Stimulated activated naive B cell treated with anti-CD40 and anti-IgM and Interleukin-4, amounts not matched to agents 10 μg/mL and 1 μg/mL and 100 μg/mL, for 72 hours (primary cell): ENCODE data around the gene PKD2L1.

Experiments
- ATAC-seq, 2 donors: fragments of 150-1000 bp; cut with Tn5 transposase; replicated peaks; 2 replicates each; pipeline ENCODE4 v1.10.0; 2021; ENCODE audit warnings: moderate library complexity in 1 of 2
- DNase-seq: peaks from one replicate; pipeline ENCODE4 v3.0.0; 2021
- H3K27ac Mint-ChIP-seq: one replicate; pipeline ENCODE4 v1.8.0; 2022; ENCODE audit warnings: mild to moderate bottlenecking, mixed read lengths
- H3K27me3 Mint-ChIP-seq, 2 donors: one replicate each; pipeline ENCODE4 v1.8.0; 2022; ENCODE audit warnings: mixed read lengths in 2 of 2
- H3K36me3 Mint-ChIP-seq, 2 donors: one replicate each; pipeline ENCODE4 v1.8.0; 2022; ENCODE audit warnings: mixed read lengths in 2 of 2, mild to moderate bottlenecking in 1 of 2
- H3K4me1 Mint-ChIP-seq, 2 donors: one replicate each; pipeline ENCODE4 v1.8.0; 2022; ENCODE audit warnings: mixed read lengths in 2 of 2, mild to moderate bottlenecking in 1 of 2
- H3K4me3 Mint-ChIP-seq, 2 donors: one replicate each; pipeline ENCODE4 v1.8.0; 2022; ENCODE audit warnings: mild to moderate bottlenecking in 2 of 2, mixed read lengths in 2 of 2, moderate library complexity in 1 of 2
- H3K9me3 Mint-ChIP-seq, 2 donors: one replicate each; pipeline ENCODE4 v1.8.0; 2022; ENCODE audit warnings: mixed read lengths in 2 of 2, mild to moderate bottlenecking in 1 of 2

PKD2L1 gene

GRCh38 chr10:100362570-100363496, 32.8 kb upstream of the PKD2L1 start:
- peak overlapping the region; percentile 11 for H3K27ac Mint-ChIP-seq
- H3K36me3 Mint-ChIP-seq = peaks cover 54 to 66% of the 10 kb centered on the region in 2 donors
- H3K9me3 Mint-ChIP-seq = peaks cover 0 to 2% of the 10 kb centered on the region in 2 donors
- no peak for DNase-seq
- no peak overlapping the region for H3K4me3 Mint-ChIP-seq
- ATAC-seq = peak in 1 of 2 donors; percentile 21
- peaks cover 17 to 27% of the 10 kb centered on the region in 2 donors for H3K4me1 Mint-ChIP-seq
- H3K27me3 Mint-ChIP-seq = no peaks in the 10 kb centered on the region

- H3K27ac Mint-ChIP-seq = no peak overlapping the region
- peaks cover 20 to 21% of the 10 kb centered on the region in 2 donors for H3K4me1 Mint-ChIP-seq
- H3K9me3 Mint-ChIP-seq = no peaks in the 10 kb centered on the region
- H3K27me3 Mint-ChIP-seq = no peaks in the 10 kb centered on the region
- H3K4me3 Mint-ChIP-seq = no peak overlapping the region
- H3K36me3 Mint-ChIP-seq = peaks cover 65 to 85% of the 10 kb centered on the region in 2 donors
- ATAC-seq (no peak), DNase-seq (no peak)
Observed at GRCh38 chr10:100360234-100360633, 30.2 kb upstream of the PKD2L1 start.

- H3K27me3 Mint-ChIP-seq = no peaks in the 10 kb centered on the region
- peaks cover 68 to 88% of the 10 kb centered on the region in 2 donors for H3K36me3 Mint-ChIP-seq
- no peaks in the 10 kb centered on the region for H3K9me3 Mint-ChIP-seq
- peaks cover 20 to 21% of the 10 kb centered on the region in 2 donors for H3K4me1 Mint-ChIP-seq
- DNase-seq (no peak), ATAC-seq (no peak)
- H3K27ac Mint-ChIP-seq = no peak overlapping the region
- H3K4me3 Mint-ChIP-seq = no peak overlapping the region
Observed at GRCh38 chr10:100359529-100360150, 29.6 kb upstream of the PKD2L1 start.

- no peaks in the 10 kb centered on the region for H3K27me3 Mint-ChIP-seq
- DNase-seq (no peak), ATAC-seq (no peak)
- no peak overlapping the region for H3K27ac Mint-ChIP-seq
- H3K36me3 Mint-ChIP-seq = peaks cover 69 to 89% of the 10 kb centered on the region in 2 donors
- H3K4me1 Mint-ChIP-seq = peaks cover 19 to 20% of the 10 kb centered on the region in 2 donors
- H3K4me3 Mint-ChIP-seq = no peak overlapping the region
- H3K9me3 Mint-ChIP-seq = no peaks in the 10 kb centered on the region
Observed at GRCh38 chr10:100359030-100359432, 29.0 kb upstream of the PKD2L1 start.

GRCh38 chr10:100357059-100357858, 27.2 kb upstream of the PKD2L1 start:
- peaks cover 5 to 19% of the 10 kb centered on the region in 2 donors for H3K4me1 Mint-ChIP-seq
- no peaks in the 10 kb centered on the region for H3K9me3 Mint-ChIP-seq
- H3K4me3 Mint-ChIP-seq = no peak overlapping the region
- H3K27me3 Mint-ChIP-seq = no peaks in the 10 kb centered on the region
- H3K27ac Mint-ChIP-seq = no peak overlapping the region
- H3K36me3 Mint-ChIP-seq = peaks cover 69 to 85% of the 10 kb centered on the region in 2 donors
- ATAC-seq = no peak
- no peak for DNase-seq

- peaks cover 70 to 85% of the 10 kb centered on the region in 2 donors for H3K36me3 Mint-ChIP-seq
- H3K27ac Mint-ChIP-seq = no peak overlapping the region
- no peaks in the 10 kb centered on the region for H3K27me3 Mint-ChIP-seq
Observed at GRCh38 chr10:100356067-100357017, 26.3 kb upstream of the PKD2L1 start.

GRCh38 chr10:100355086-100355485, 25.1 kb upstream of the PKD2L1 start:
- Mint-ChIP-seq H3K9me3 (no peaks in the 10 kb centered on the region), H3K4me1 (peaks cover 25 to 26% of the 10 kb centered on the region in 2 donors), H3K27ac (no peak overlapping the region), H3K4me3 (no peak overlapping the region), H3K27me3 (no peaks in the 10 kb centered on the region), H3K36me3 (peaks cover 68 to 85% of the 10 kb centered on the region in 2 donors)
- ATAC-seq (no peak), DNase-seq (no peak)

More at GRCh38 chr10:100356067-100357017, 26.3 kb upstream of the PKD2L1 start:
- no peaks in the 10 kb centered on the region for H3K9me3 Mint-ChIP-seq
- ATAC-seq (no peak), DNase-seq (no peak)
- no peak overlapping the region for H3K4me3 Mint-ChIP-seq
- H3K4me1 Mint-ChIP-seq = peaks cover 13 to 18% of the 10 kb centered on the region in 2 donors

- ATAC-seq = no peak
- Mint-ChIP-seq H3K27ac (no peak overlapping the region), H3K4me1 (peaks cover 28 to 37% of the 10 kb centered on the region in 2 donors), H3K4me3 (no peak overlapping the region), H3K36me3 (peaks cover 70 to 85% of the 10 kb centered on the region in 2 donors), H3K27me3 (no peaks in the 10 kb centered on the region), H3K9me3 (no peaks in the 10 kb centered on the region)
- DNase-seq = no peak
Observed at GRCh38 chr10:100353770-100354485, 23.9 kb upstream of the PKD2L1 start.

- peaks cover 75 to 82% of the 10 kb centered on the region in 2 donors for H3K36me3 Mint-ChIP-seq
- DNase-seq (no peak), ATAC-seq (no peak)
- no peaks in the 10 kb centered on the region for H3K27me3 Mint-ChIP-seq
- H3K4me3 Mint-ChIP-seq = peak overlapping the region; percentile 15 to 55
- H3K9me3 Mint-ChIP-seq = no peaks in the 10 kb centered on the region
- no peak overlapping the region for H3K27ac Mint-ChIP-seq
- H3K4me1 Mint-ChIP-seq = peaks cover 39 to 55% of the 10 kb centered on the region in 2 donors
Observed at GRCh38 chr10:100350914-100351485, 21.0 kb upstream of the PKD2L1 start.

- H3K36me3 Mint-ChIP-seq = peaks cover 64 to 68% of the 10 kb centered on the region in 2 donors
- no peak overlapping the region for H3K27ac Mint-ChIP-seq
- ATAC-seq (no peak), DNase-seq (no peak)
- H3K4me3 Mint-ChIP-seq = peak overlapping the region; percentile 88 to 96
- H3K9me3 Mint-ChIP-seq = no peaks in the 10 kb centered on the region
- peaks cover 41 to 66% of the 10 kb centered on the region in 2 donors for H3K4me1 Mint-ChIP-seq
- H3K27me3 Mint-ChIP-seq = no peaks in the 10 kb centered on the region
Observed at GRCh38 chr10:100349672-100350071, 19.6 kb upstream of the PKD2L1 start.

- Mint-ChIP-seq H3K9me3 (no peaks in the 10 kb centered on the region), H3K27me3 (no peaks in the 10 kb centered on the region), H3K36me3 (peaks cover 59 to 63% of the 10 kb centered on the region in 2 donors), H3K4me1 (peaks cover 44 to 66% of the 10 kb centered on the region in 2 donors), H3K4me3 (peak overlapping the region; percentile 88 to 96), H3K27ac (no peak overlapping the region)
- DNase-seq (no peak), ATAC-seq (no peak)
Observed at GRCh38 chr10:100349087-100349486, 19.1 kb upstream of the PKD2L1 start.

GRCh38 chr10:100348389-100348927, 18.4 kb upstream of the PKD2L1 start:
- peak overlapping the region; percentile 88 to 96 for H3K4me3 Mint-ChIP-seq
- no peak for DNase-seq
- H3K27me3 Mint-ChIP-seq = no peaks in the 10 kb centered on the region
- no peaks in the 10 kb centered on the region for H3K9me3 Mint-ChIP-seq
- H3K27ac Mint-ChIP-seq = no peak overlapping the region
- peaks cover 44 to 66% of the 10 kb centered on the region in 2 donors for H3K4me1 Mint-ChIP-seq
- ATAC-seq = no peak
- H3K36me3 Mint-ChIP-seq = peaks cover 56% of the 10 kb centered on the region in 2 donors
